SHP77 treated with DMSO at 0.1 percent for 48 hours (cell line): ENCODE results near the gene FAM181A.

ENCODE experiments used
- DNase-seq: peaks from one replicate; lab custom pipeline; 2025; lab: John Stamatoyannopoulos, UW

The FAM181A gene

GRCh38 chr14:93929048-93929535 lies 1.9 kb downstream of the FAM181A start:
- DNase-seq = no peak

DNA sequence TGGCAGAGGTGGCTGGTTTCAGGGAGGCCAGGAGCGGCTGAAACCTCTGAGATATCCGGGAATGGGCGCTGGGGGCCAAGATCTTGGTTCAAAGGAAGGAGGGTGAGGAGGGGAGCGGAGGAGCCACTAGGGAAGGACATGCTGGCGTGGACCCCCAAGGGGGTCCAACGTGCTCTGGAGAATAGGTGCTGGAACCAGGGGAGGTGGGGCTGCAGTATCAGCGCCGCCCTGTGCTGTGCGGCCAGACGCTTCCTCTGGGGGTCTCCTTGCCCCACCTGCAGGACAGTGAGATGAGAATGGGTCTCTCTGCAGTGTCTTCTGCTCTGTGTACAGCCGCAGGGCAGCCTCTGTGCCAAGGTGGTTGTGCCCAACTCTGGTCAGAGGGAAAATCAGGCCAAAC lies 2.5 kb downstream of the FAM181A start:
- no peak for DNase-seq

- DNase-seq = no peak
Measured at GRCh38 chr14:93930296-93930988, 3.3 kb downstream of the FAM181A start.

DNA sequence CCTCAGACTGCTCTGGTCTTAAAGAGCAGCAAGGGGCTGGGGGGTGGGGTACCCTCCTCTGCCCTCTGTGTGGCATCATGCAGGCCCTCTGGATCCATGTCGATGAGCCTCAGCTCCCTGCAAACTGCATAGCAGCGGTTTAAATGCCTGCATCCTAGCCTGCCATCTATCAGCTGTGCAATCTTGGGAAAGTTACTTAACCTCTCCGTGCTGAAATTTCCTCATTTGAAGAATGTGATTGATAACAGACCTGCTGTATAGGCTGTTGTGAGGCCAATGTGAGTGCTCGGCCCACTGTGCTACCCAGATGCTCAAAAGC lies 3.8 kb downstream of the FAM181A start:
- DNase-seq = no peak

DNA sequence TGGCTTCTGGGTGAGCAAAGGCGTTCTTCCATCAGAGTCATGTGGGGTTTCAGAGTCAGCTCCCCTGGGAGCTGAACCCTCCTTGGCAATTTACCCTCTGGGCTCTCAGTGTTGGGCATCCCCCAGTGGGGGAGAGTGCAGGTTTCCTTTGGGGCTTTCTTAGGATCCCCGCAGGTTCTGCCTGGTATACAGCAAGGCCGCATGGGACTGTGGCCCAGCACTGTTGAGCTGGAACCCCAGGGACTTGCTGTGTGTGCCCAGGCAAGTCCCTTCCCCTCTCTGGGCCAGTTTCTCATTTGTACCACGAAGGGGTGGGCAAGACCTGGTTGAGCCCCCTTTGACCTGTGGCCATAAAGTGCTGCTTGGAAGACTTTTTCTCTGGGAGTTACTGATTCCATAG lies 5.5 kb downstream of the FAM181A start:
- DNase-seq = no peak

- DNase-seq = no peak
Measured at GRCh38 chr14:93935213-93935612, 8.1 kb downstream of the FAM181A start.

- peak; percentile 11 for DNase-seq
Measured at GRCh38 chr14:93936245-93936644, 9.1 kb downstream of the FAM181A start.

- DNase-seq = no peak
Measured at GRCh38 chr14:93936926-93937325, 9.8 kb downstream of the FAM181A start.

GRCh38 chr14:93937519-93937918 lies 10.4 kb downstream of the FAM181A start:
- no peak for DNase-seq

- no peak for DNase-seq
Measured at GRCh38 chr14:93938751-93939303, 11.7 kb downstream of the FAM181A start.

GRCh38 chr14:93939304-93940229 lies 12.4 kb downstream of the FAM181A start:
- peak; percentile 34 for DNase-seq

- no peak for DNase-seq
Measured at GRCh38 chr14:93940437-93940836, 13.3 kb downstream of the FAM181A start.

DNA sequence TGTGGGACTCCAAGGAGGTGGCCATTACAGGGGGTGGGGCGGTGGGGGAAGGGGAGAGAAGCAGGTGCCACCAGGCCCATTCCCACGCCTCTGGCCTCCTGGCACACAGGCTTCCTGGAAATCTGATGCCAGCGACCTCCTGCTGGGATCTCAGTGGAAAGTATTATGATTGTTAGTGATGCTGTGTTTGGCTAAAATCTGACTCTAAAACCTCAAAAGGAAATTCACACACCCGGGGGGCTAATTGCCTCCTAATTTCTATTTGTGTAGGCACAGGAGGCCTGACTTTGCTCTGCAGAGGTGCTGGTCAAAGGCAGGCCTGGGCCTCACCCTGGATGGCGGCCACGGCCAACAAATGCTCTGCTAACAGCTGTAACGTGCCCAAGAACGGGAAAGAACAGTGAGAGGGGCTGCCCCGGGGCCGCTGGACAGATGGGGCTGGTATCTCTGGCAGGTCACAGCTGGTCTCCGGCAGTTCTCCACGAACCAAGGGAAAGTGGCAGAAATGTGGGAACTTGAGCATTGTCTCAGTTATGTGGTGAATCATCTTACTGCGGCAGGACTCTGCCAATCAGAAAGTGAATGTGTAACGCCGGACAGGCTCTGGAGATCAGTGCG lies 14.3 kb downstream of the FAM181A start:
- DNase-seq = no peak

GRCh38 chr14:93943052-93943451 lies 15.9 kb downstream of the FAM181A start:
- DNase-seq = no peak

GRCh38 chr14:93943930-93944329 lies 16.8 kb downstream of the FAM181A start:
- DNase-seq = no peak

GRCh38 chr14:93944348-93945069 lies 17.4 kb downstream of the FAM181A start:
- no peak for DNase-seq

- DNase-seq = no peak
Measured at GRCh38 chr14:93945070-93945399, 17.9 kb downstream of the FAM181A start.

- no peak for DNase-seq
Measured at GRCh38 chr14:93946104-93946503, 19.0 kb downstream of the FAM181A start.

DNA sequence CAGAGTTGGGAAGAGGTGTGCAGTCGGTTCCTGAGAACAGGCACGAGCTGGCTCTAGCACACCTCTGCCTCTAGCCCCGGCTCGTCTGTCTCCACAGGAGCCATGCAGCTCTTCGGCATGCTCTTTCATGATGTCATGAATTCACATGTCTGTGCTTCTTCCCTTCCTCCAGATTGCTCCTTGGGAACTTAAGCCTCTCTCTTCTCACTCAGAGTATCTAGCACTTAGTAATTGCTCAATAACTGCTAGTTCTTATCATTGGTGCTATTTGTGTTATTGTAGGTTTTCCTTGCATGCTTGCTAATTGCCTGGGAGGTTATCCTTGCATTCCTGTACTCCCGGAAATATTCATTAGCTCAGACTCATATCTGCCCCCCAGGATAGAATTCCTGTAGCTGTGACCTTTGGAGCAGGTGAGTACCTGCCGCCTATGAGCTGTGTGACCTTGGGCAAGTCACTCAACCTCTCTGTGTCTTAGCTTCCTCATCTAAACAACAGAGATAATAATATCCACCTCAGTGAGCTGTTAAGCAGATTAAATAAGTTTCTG lies 19.5 kb downstream of the FAM181A start:
- no peak for DNase-seq

DNA sequence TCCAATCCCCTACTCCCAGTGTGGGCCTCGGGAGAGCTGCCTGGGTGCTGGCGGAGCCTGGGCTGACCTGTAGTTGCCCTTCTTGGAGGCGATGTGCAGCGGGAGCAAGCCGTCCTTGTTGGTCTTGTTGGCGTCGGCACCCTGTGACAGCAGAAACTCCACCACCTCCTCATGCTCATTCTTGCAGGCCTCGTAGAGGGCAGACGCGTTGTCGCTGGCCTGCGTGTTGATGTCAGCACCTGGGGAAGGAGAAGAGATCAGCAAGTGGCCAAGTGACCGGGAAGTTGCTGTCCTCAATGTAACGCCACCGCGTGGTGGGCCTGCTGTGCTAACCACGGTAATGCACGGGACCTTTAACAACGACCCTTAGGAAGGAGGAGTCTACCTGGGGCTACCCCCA lies 20.1 kb downstream of the FAM181A start:
- DNase-seq = no peak

- no peak for DNase-seq
Measured at GRCh38 chr14:93949511-93950075, 22.4 kb downstream of the FAM181A start.
